Pulmonary artery endothelial cell (primary cell): Measurements from ENCODE around the gene STPG4. TPM values are rescaled to one million over a fixed set of nuclear protein-coding genes. Genes with fewer than 3 reads are reported as not detected.

ENCODE experiments used
- DNase-seq: peaks from one replicate; pipeline ENCODE4 v3.0.0-alpha.2; 2011; ENCODE audit warnings: low read depth, low spot score
- total RNA-seq: library from RNA; depleted of rRNA; stranded (reverse); fragments of >200 nt; gene quantifications from 2 replicates; pipeline ENCODE4 v1.2.3, GENCODE V29; 2014

The STPG4 gene
- total RNA-seq, 1 donor from 2014 or later = not detected

DNA sequence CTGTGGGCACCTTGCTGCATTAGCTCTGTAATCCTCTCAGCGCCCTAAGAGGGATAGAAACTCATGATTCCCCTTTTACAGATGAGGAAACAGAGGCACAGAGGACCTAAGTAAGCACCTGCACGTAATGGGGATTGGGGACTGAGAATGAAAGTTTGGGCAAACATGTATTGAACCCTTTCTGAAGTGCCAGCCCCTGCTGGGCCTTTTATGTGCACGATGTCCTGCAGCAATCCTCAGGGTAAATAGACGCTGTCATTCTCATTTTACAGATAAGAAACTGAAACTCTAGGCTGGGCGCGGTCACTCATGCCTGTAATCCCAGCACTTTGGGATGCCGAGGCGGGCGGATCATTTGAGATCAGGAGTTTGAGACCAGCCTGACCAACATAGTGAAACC is 117.4 kb downstream of the STPG4 start:
- DNase-seq = no peak

Other genes with a start within 250 kb of the STPG4 start
- 228 and 231 TPM in 2 replicates for gene MCFD2, start 239.5 kb downstream of the STPG4 start, total RNA-seq
- 14.8 and 15.9 TPM in 2 replicates for gene TTC7A, start 214.1 kb downstream of the STPG4 start, total RNA-seq
- 508 and 646 TPM in 2 replicates for gene CALM2, start 21.2 kb upstream of the STPG4 start, total RNA-seq
- not detected in 2 replicates for gene EPCAM, start 214.0 kb upstream of the STPG4 start, total RNA-seq
- 32.6 and 41.4 TPM in 2 replicates for gene MSH2, start 247.8 kb upstream of the STPG4 start, total RNA-seq